ENCODE data around the gene SFMBT2. TPM values are rescaled to one million over a fixed set of nuclear protein-coding genes. Genes with fewer than 3 reads are reported as not detected.

Gene SFMBT2
- polyA plus RNA-seq, 1 experiment: 0.06 TPM

DNA sequence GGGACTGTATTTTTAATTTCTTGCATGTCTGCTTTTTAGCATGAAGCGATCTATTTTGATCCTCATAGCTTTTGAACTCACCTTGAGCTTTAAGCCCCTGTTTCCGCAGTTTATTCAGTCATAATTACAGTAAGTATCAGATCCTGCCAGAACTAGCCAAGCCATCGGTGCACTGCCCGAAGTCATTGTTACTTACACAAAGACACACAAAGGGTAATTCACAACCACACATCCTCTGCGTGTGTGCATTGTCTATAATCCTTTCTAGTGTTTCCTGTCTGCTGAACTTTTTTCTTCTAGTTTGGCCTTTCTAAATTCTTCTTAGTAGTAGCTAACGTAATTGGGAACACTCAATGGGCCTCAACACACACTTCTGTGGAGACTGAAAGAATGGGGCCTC lies 133.0 kb downstream of the SFMBT2 start:
- ChIA-PET CTCF (no interaction called here), POLR2A (no interaction called here)
- Histone ChIP-seq H3K4me3 (ENCODE audit: low read depth, low read length) (no peak overlapping the region), H3K27me3 (ENCODE audit: control insufficient read depth, insufficient read depth, low read length) (no peaks in the 10 kb centered on the region), H3K36me3 (ENCODE audit: control insufficient read depth, insufficient read depth, low read length) (no peaks in the 10 kb centered on the region)
- TF ChIP-seq, protein P1, sequence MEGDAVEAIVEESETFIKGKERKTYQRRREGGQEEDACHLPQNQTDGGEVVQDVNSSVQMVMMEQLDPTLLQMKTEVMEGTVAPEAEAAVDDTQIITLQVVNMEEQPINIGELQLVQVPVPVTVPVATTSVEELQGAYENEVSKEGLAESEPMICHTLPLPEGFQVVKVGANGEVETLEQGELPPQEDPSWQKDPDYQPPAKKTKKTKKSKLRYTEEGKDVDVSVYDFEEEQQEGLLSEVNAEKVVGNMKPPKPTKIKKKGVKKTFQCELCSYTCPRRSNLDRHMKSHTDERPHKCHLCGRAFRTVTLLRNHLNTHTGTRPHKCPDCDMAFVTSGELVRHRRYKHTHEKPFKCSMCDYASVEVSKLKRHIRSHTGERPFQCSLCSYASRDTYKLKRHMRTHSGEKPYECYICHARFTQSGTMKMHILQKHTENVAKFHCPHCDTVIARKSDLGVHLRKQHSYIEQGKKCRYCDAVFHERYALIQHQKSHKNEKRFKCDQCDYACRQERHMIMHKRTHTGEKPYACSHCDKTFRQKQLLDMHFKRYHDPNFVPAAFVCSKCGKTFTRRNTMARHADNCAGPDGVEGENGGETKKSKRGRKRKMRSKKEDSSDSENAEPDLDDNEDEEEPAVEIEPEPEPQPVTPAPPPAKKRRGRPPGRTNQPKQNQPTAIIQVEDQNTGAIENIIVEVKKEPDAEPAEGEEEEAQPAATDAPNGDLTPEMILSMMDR (IDR thresholded peaks at IDR 0.05; ENCODE audit: insufficient read depth, low read depth, low read length): no peak
- DNase-seq (ENCODE audit: low read depth): no peak

DNA sequence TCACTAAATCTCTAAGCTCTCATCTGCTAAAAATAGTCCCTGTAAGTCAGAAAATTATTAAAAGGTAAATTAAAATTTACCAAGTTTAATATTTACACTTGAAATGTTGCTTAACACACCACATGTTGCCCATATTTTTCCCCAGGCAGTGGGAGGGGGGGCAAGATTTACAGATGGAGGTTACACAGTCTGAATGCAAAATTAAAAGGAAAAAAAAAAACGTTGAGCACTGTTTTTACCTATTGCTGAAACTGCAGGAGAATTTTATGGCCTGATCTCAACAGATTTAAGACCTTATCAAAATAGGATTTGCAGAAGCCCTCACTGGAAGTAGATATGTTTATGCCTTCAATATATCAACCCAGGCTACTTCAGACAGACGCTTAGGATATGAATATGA lies 133.4 kb downstream of the SFMBT2 start:
- Histone ChIP-seq H3K36me3 (ENCODE audit: control insufficient read depth, insufficient read depth, low read length) (no peaks in the 10 kb centered on the region), H3K4me3 (ENCODE audit: low read depth, low read length) (no peak overlapping the region), H3K27me3 (ENCODE audit: control insufficient read depth, insufficient read depth, low read length) (no peaks in the 10 kb centered on the region)
- ChIA-PET POLR2A (no interaction called here), CTCF (no interaction called here)
- TF ChIP-seq, protein P1 (IDR thresholded peaks at IDR 0.05; ENCODE audit: insufficient read depth, low read depth, low read length): no peak
- DNase-seq (ENCODE audit: low read depth): no peak

DNA sequence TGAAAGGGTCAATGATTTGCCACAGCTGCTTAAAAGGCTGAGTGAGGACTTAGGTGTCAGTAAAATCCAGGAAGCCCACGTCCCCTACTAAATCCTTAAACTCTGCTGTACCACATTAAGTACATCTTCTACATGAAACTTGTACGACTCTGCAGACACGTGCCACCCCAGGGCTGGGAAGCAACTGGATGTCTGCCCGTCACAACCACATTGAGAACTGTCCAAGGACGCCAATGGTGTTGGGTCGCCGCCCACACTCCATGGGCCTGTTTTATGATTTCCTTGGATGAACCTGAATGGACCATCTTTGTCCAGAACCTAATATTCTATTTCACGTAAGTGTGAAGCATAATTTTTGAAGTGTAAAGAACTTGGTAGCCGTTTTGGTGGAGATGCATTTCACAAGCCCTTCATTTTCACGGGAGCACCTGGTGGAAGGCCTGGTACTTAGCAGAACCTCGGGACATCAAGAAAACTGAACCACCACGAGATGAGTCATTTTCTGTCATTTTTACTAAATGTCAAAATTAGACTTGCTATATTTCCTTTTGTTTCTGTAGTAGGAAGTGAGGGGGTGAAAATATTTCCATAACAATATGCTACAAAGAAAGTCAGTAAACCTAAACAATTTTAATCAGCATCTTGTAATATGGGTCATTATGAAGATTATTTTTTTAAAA lies 134.9 kb downstream of the SFMBT2 start:
- CTCF ChIA-PET: no interaction called here
- Histone ChIP-seq H3K27me3 (ENCODE audit: control insufficient read depth, insufficient read depth, low read length) (no peaks in the 10 kb centered on the region), H3K36me3 (ENCODE audit: control insufficient read depth, insufficient read depth, low read length) (no peaks in the 10 kb centered on the region), H3K4me3 (ENCODE audit: low read depth, low read length) (no peak overlapping the region)
- TF ChIP-seq, protein P1 (IDR thresholded peaks at IDR 0.05; ENCODE audit: insufficient read depth, low read depth, low read length): no peak
- no peak for DNase-seq (ENCODE audit: low read depth)
- POLR2A ChIA-PET: no interaction called here

DNA sequence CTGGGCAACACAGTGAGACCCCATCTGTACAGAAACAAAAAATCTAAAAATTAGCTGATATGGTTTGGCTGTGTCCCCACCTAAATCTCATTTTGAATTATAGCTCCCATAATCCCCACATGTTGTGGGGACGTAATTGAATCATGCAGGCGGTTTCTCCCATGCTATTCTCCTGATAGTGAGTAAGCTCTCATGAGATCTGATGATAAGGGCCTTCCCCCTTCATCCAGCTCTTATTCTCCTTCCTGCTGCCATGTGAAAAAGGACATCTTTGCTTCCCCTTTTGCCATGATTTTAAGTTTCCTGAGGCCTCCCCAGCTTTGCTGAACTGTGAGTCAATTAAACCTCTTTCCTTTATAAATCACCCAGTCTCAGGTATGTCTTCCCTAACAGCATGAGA lies 136.5 kb downstream of the SFMBT2 start:
- H3K36me3 ChIP-seq (ENCODE audit: control insufficient read depth, insufficient read depth, low read length): no peaks in the 10 kb centered on the region
- DNase-seq (ENCODE audit: low read depth): no peak
- H3K4me3 ChIP-seq (ENCODE audit: low read depth, low read length): no peak overlapping the region
- ChIA-PET POLR2A (no interaction called here), CTCF (interaction anchor here (0.7 kb wide), 1 partner anchor 15 kb away, joined by 3 read pairs; no protein-coding TSS in a partner anchor)
- no peaks in the 10 kb centered on the region for H3K27me3 ChIP-seq (ENCODE audit: control insufficient read depth, insufficient read depth, low read length)
- TF ChIP-seq, protein P1 (IDR thresholded peaks at IDR 0.05; ENCODE audit: insufficient read depth, low read depth, low read length): no peak

DNA sequence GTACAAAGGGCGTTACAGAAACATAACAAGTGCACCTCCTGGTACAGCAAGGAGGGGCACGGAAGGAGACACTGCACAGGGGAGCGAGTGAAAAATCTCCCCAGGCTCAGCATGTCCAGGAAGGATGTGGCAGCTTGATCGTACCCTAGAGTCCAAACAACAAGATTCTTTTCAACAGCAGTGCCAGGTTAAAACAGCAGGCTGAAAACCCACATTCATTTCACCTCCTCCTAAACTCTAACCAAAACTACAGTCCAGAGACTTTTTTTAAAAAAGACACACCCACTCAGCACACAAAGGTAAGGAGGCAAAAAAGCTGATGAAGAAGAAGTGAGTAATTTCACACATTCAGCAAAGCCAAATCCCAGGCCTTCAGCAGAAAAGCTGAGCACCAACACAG lies 138.8 kb downstream of the SFMBT2 start:
- ChIA-PET CTCF (no interaction called here), POLR2A (no interaction called here)
- TF ChIP-seq, protein P1 (IDR thresholded peaks at IDR 0.05; ENCODE audit: insufficient read depth, low read depth, low read length): no peak
- Histone ChIP-seq H3K27me3 (ENCODE audit: control insufficient read depth, insufficient read depth, low read length) (no peaks in the 10 kb centered on the region), H3K4me3 (ENCODE audit: low read depth, low read length) (no peak overlapping the region), H3K36me3 (ENCODE audit: control insufficient read depth, insufficient read depth, low read length) (no peaks in the 10 kb centered on the region)
- DNase-seq (ENCODE audit: low read depth): no peak
